HG03196 (cell line): ENCODE results near the gene PHACTR4.
"Not testable (repeated sequence)": the region's sequence is repeated elsewhere in the genome, so short reads cannot be mapped to it uniquely, and the experiment has no call there.

ENCODE experiments used
- ATAC-seq: cut with Tn5 transposase; IDR thresholded peaks from one replicate; pipeline ENCODE4 v1.9.1; 2021; ENCODE audit not compliant: unreplicated experiment

The PHACTR4 gene

DNA sequence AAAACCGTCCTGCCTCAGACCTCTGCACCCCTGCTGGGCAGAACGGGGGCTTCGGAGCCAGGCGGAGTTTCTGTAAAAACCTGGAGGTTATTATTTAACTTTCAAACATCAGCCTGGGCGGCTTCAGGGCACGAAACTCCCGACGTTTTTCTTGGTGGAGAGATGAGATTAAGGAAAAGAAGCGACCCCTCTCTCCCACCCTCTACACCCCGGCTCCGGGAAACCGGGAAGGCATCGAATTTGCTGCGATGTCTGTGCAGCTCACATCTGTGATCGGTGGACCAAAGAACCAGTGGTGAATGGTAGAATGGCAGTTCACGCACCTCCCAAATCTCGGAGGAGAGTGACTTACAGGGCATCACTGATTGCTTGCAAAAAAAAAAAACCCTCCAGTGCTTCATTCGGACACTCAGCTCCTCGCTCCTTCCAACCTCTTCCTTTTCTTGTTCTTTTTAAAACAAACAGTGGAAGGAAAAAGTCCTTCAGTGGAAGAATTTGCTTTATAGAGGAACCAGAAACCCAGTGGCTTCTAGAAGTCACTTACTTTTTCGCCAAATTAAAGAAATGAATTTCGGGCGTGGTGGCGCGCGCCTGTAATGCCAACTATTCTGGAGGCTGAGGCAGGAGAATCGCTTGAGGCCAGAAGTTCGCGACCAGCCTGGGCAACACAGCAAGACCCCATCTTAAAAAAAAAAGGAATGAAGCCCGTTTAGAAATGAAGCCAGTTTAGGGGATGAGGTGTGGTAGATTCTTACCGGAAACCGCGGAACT is 884 bp downstream of the PHACTR4 start:
- ATAC-seq: peak; percentile 22

DNA sequence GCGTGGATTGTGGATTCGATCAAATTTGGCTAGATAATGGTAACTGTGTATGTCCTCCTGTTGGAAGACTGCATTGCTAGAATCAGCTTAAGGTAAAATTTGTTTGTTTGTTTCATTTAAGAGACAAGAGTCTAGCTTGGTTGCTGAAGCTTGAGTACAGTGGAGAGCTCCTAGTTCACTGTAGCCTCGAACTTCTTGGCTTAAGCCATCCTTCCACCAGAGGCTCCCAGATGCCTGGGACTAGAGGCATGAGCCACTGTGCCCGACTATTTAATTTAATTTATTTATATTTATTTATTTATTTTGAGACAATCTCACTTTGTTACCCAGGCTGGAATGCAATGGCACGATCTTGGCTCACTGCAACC is 1.5 kb downstream of the PHACTR4 start:
- no peak for ATAC-seq

- ATAC-seq: not testable (repeated sequence)
Observed at GRCh38 chr1:28373450-28373849, 3.9 kb downstream of the PHACTR4 start.

- ATAC-seq: no peak
Observed at GRCh38 chr1:28374297-28374696, 4.8 kb downstream of the PHACTR4 start.

DNA sequence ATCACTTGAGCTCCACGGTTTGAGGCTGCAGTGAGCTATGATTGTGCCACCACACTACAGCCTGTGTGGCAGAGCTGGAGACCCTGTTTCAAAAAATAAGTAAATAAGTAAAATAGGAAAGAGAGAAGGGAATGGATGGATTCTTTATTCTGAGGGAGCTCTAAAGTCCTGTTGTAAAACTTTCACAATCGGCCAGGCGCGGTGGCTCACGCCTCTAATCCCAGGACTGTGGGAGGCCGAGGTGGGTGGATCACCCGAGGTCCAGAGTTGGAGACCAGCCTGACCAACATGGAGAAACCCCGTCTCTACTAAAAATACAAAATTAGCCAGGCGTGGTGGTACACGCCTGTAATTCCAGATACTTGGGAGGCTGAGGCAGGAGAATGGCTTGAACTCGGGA is 6.1 kb downstream of the PHACTR4 start:
- not testable (repeated sequence) for ATAC-seq

- ATAC-seq: not testable (repeated sequence)
Observed at GRCh38 chr1:28376195-28376594, 6.7 kb downstream of the PHACTR4 start.

DNA sequence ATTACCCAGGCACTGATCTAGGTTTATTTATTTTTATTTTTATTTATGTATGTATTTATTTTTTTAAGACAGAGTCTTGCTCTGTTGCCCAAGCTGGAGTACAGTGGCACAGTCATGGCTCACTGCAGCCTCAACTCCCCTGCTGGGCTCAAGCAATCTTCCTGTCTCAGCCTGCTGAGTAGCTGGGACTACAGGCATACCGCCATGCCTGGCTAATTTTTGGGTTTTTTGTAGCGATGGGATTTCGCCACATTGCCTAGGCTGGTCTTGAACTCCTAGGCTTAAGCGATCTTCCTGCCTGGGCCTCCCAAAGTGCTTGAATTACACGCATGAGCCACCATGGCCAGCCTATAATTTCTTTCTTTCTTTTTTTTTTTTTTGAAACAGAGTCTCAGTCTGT is 9.4 kb downstream of the PHACTR4 start:
- ATAC-seq: no peak

- ATAC-seq: no peak
Observed at GRCh38 chr1:28380394-28380793, 10.9 kb downstream of the PHACTR4 start.

DNA sequence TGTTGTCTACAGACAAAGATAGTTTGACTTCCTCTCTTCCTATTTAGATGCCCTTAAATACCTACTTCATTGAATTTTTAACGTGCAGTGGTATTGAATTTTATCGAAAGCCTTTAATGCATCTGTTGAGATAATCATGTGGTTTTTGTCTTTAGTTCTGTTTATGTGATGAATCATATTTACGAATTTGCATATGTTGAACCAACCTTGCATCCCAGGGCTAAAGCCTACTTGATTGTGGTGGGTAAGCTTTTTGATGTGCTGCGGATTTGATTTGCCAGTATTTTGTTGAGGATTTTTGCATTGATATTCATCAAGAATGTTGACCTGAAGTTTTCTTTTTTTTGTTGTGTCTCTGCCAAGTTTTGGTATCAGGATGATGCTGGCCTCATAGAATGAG is 14.2 kb downstream of the PHACTR4 start:
- not testable (repeated sequence) for ATAC-seq

DNA sequence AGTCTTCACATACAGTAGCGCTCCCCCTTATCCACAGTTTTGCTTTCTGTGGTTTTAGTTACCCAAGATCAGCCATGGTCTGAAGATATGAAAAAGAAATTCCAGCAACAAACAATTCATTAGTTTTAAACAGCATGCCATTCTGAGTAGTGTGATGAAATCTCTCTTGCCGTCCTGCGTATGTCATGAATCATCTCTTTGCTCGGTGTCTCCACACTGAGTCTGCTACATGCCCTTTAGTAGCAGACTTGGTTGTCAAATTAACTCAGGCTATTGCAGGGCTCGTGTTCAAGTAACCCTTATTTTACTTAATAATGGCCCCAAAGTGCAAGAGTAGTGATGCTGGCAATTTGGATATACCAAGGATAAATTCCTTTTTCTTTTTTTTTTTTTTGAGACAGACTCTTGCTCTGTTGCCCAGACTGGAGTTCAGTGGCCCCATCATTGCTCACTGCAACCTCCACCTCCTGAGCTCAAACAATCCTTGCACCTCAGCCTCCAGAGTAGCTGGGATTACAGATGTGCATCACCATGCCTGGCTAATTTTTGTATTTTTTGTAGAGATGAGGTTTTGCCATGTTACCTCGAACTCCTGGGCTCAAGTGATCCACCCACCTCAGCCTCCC is 22.6 kb downstream of the PHACTR4 start:
- no peak for ATAC-seq

- no peak for ATAC-seq
Observed at GRCh38 chr1:28394136-28394535, 24.6 kb downstream of the PHACTR4 start.

DNA sequence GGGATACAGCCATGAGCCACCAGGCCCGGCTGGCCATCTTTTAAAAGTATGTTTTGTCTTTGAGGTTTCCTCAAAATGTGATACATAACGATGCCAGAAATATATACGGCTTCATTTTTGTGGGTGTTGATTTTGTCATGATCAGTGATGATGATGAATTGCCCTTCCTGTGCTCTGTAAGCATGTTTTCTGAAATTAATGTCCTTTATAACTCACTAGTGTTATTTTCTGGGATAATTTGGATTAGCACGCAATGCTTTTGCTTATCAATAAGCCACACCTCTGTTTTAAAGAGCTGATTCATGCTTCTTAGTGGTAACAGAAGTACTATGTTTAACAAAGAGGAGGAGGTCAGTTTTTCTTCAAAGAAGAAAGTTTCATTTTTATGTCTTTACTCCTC is 25.6 kb downstream of the PHACTR4 start:
- ATAC-seq: no peak

DNA sequence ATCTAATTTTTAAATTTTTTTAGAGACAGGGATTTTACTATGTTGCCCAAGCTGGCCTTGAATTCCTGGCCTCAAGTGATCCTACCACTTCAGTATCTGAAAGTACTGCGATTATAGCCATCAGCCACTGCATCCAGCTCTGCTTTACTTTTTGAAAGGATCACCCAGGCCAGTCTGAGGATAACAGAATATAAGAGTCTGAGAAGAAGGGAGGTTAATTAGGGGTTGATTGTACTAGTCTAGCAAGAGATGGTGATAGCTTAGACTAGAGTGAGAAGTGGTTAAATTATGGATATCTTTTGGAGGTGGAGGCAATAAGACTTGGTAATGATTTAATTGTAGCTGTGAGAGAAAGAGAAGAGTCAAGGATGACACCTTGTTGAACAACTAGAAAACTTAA is 32.2 kb downstream of the PHACTR4 start:
- no peak for ATAC-seq

DNA sequence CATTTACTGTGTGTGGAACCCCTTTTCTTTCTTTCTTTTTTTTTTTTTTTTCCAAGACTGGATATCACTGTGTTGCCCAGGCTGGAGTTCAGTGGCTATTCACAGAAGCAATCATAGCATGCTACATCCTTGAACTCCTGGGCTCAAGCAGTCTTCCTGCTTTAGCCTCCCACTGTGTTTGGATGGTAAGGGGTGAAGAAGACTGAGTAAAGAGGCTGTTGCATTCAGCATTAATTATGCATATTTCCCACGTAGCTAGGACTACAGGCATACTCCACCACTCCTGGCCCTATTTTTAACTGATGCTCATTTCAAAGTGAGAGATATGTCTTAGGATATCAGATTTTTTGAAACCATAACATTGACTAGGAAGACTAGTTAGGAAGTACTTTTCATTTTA is 39.5 kb downstream of the PHACTR4 start:
- ATAC-seq: no peak

DNA sequence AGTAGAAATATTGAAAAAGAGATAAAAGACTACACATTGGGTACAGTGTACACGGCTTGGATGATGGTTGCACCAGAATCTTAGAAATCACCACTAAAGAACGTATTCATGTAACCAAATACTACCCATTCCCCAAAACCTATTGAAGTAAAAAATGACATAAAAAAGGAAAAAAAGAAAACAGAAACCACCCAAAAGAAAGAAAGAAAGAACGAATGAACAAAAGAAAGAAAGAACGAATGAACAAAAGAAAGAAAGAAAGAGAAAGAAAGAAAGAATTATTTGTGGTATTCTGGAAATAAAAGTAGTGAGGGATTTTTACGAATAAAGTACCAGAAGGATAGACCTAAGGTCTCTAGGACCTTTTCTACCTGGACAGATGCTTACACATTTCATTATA is 42.1 kb downstream of the PHACTR4 start:
- no peak for ATAC-seq

DNA sequence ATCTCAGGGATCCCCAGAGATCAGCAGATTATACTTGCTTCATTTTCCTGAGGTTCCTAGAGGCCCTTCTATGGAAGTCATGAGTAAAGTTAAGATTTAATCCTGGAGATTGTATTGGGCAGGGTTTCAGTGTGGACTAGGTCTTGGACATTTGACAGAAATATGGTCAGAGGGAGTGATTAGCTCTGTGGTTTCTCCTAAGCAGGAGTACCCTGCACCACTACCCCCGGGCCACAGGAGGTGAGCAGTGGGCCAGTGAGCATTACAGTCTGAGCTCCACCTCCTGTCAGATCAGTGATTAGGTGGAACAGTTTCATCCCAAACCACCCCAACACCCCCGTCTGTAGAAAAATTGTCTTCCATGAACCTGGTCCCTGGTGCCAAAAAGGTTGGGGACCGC is 43.2 kb downstream of the PHACTR4 start:
- no peak for ATAC-seq

DNA sequence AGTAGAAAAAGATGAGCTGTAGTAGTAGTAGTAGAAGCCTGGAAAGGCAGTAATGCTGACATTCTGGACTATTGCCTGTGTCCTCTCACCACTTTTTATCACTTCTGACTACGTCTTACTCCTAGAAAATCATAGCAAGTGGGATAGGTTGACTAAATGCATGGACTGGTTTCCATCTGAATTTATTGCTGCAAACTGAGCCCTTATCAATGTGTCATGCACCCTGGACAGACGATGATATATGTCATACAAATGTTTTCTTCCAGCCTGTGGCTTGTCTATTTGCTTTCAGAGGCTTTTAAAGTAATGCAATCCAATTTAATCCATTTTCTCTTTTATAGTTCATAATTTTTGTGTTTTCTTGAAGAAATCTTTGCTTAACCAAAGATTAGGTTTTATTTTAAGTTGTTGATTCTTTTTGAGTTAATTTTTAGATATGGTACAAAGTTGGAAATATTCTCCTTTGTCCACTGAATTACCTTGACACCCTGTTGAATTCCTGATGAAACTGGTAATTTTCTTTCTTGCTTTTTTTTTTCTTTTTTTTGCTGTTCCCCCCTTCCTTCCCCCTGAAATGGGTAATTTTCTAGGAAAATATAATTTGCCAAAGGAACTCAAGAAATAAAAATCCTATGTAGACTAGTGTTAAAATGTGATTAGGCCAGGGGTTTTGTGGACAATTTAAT is 47.1 kb downstream of the PHACTR4 start:
- no peak for ATAC-seq

DNA sequence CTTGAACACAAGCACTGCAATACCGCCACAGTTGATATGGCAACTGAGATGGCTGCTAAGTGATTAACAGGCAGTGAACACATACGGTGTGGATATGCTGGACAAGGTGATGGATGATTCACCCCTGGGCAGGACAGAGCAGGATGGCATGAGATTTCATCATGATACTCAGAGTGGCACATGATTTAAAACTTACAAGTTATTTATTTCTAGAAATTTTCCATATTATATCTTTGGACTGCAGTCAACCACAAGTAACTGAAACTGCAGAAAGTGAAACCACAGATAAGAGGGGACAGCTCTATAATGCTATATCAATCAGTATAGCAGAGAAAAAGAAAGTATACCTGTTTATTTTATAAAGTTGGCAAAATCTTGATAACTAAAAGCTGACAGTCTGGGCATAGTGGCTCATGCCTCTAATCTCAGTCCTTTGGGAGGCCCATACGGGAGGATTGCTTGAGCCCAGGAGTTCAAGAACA is 47.9 kb downstream of the PHACTR4 start:
- ATAC-seq: no peak

GRCh38 chr1:28417926-28418637 is 48.5 kb downstream of the PHACTR4 start:
- ATAC-seq: no peak

DNA sequence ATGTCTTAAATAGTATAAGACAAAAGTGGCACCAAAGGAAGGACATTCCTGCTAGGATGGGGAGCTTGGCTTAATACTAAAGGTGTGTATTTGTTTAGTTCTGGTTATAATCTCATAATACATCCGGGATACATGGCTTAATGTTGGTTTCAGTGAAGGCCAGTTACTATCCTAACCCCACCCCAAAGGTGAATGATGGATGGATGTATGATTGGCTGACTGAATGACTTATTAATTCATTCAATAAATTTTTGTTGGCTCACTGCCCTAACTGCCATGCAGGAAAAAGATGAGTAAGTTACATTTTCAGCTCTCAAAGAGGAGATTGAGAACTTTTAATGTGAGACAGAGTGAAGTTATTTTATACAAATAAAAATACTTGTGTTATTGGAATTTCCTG is 52.2 kb downstream of the PHACTR4 start:
- no peak for ATAC-seq

DNA sequence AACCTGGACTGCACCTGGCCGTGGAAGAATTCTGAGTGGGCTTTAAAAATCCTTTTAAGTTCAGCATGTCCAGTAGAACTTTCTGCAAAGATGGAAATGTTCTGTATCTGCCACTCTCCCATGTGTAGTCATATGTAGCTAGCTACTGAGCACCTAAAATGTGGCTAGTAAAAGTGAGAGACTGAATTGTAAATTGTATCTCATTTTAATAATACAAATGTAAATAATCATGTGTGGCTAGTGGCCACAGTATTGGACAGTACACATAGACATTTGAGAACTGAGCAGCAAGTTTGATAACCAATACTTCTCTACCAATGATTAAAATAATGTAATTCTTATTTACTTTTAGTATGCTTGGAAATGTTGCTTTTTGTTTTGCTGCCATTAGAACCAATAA is 57.3 kb downstream of the PHACTR4 start:
- no peak for ATAC-seq
